ENCODE results near the gene RSRC1. TPM values are rescaled to one million over a fixed set of nuclear protein-coding genes. Genes with fewer than 3 reads are reported as not detected.
"Not testable (repeated sequence)": the region's sequence is repeated elsewhere in the genome, so short reads cannot be mapped to it uniquely, and the experiment has no call there.

RSRC1 gene
- total RNA-seq, 3 donors from 2014 or later = 26.6 to 41.9 (median 29.9) TPM

- Histone ChIP-seq H3K36me3 (ENCODE audit: low read depth) (no peaks in the 10 kb centered on the region), H3K9me3 (no peaks in the 10 kb centered on the region), H3K4me1 (ENCODE audit: low read depth) (no peaks in the 10 kb centered on the region), H3K4me3 (no peak overlapping the region)
- ATAC-seq (no peak), DNase-seq (no peak)
- no peak for TF ChIP-seq CTCF (IDR thresholded peaks at IDR 0.05)
- intact Hi-C loops (cut with DNase I, micrococcal nuclease) = no loop called here
Measured at GRCh38 chr3:158508481-158508880, 398.6 kb downstream of the RSRC1 start.

DNA sequence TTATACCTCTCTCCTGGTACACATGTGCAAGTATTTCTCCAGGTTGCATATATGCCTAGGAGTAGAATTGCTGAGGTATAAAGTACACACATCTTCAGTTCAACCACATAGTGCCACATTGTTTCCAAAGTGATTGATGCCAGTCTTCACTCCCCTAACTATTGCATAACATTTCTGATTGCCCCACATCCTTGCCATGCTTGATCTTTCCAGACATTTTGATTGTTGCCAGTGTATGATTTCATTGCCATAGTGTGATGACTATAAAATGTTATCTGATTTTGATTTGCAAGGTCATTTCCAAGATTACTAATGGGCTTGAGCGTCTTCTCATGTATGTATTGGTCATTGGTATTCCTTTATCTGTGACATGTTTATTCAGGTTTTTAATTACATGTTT lies 400.0 kb downstream of the RSRC1 start:
- H3K4me3 ChIP-seq = no peak overlapping the region
- DNase-seq (no peak), ATAC-seq (no peak)
- H3K36me3 ChIP-seq (ENCODE audit: low read depth) = no peaks in the 10 kb centered on the region
- no peaks in the 10 kb centered on the region for H3K4me1 ChIP-seq (ENCODE audit: low read depth)
- TF ChIP-seq CTCF (IDR thresholded peaks at IDR 0.05) = no peak
- H3K9me3 ChIP-seq = no peaks in the 10 kb centered on the region
- intact Hi-C loops (cut with DNase I, micrococcal nuclease) = no loop called here

DNA sequence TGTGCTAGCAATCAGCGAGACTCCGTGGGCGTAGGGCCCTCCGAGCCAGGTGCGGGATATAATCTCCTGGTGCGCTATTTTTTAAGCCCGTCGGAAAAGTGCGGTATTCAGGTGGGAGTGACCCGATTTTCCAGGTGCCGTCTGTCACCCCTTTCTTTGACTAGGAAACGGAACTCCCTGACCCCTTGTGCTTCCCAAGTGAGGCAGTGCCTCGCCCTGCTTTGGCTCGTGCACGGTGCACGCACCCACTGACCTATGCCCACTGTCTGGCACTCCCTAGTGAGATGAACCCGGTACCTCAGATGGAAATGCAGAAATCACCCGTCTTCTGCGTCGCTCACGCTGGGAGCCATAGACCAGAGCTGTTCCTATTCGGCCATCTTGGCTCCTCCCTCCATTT lies 406.8 kb downstream of the RSRC1 start:
- H3K4me1 ChIP-seq (ENCODE audit: low read depth) = not testable (repeated sequence)

DNA sequence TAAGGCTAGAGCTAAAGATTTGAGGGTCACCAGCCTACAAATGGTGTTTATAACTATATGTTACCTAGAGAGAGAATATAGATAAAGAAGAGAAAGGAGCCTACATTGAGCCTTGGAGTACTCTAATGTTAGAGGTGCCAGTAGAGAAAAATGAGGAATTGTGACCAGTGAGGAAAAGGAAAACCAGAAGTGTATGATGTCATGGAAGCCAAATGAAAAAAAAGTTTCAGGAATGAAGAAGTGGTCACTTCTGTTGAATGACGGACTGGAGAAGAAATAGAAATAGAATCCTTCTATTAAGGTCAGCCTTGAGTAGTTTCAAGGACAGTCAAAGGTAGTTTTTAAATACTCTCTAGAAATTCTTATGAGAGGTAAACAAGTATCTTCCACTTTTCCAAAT lies 409.9 kb downstream of the RSRC1 start:
- no peak for TF ChIP-seq CTCF (IDR thresholded peaks at IDR 0.05)
- Histone ChIP-seq H3K9me3 (peaks cover 6% of the 10 kb centered on the region), H3K4me3 (no peak overlapping the region), H3K36me3 (ENCODE audit: low read depth) (no peaks in the 10 kb centered on the region), H3K4me1 (ENCODE audit: low read depth) (no peaks in the 10 kb centered on the region)
- intact Hi-C loops (cut with DNase I, micrococcal nuclease) = no loop called here
- ATAC-seq (no peak), DNase-seq (no peak)

More for the DNA sequence above, 406.8 kb downstream of the RSRC1 start:
- intact Hi-C loops (cut with DNase I, micrococcal nuclease); H3K4me3 ChIP-seq; H3K36me3 ChIP-seq (ENCODE audit: low read depth); H3K9me3 ChIP-seq; DNase-seq; ATAC-seq: not testable (repeated sequence)

DNA sequence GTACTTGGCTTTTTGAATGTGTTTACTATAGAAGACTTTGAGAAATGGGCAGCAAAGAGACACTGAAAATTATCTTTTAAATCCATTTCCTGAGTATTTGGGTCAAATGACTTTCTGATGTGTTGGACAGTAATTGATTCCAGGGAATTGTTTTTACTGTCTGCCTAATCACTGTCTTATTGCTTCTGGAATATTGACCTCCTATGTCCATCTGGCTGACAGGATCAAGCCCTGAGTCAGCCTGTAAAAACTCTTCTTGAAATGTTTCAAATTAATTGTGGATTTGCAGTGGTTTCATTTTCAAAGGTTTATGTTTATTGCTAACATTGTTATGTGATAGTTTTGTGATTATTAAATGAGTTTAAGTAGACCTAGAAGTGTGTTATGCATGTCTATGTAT lies 410.5 kb downstream of the RSRC1 start:
- H3K36me3 ChIP-seq (ENCODE audit: low read depth) = no peaks in the 10 kb centered on the region
- no peak overlapping the region for H3K4me3 ChIP-seq
- ATAC-seq (no peak), DNase-seq (no peak)
- H3K9me3 ChIP-seq = peaks cover 6% of the 10 kb centered on the region
- intact Hi-C loops (cut with DNase I, micrococcal nuclease) = no loop called here
- TF ChIP-seq CTCF (IDR thresholded peaks at IDR 0.05) = no peak
- no peaks in the 10 kb centered on the region for H3K4me1 ChIP-seq (ENCODE audit: low read depth)

- ATAC-seq (no peak), DNase-seq (no peak)
- Histone ChIP-seq H3K4me1 (ENCODE audit: low read depth) (no peaks in the 10 kb centered on the region), H3K9me3 (no peaks in the 10 kb centered on the region), H3K4me3 (no peak overlapping the region), H3K36me3 (ENCODE audit: low read depth) (no peaks in the 10 kb centered on the region)
- intact Hi-C loops (cut with DNase I, micrococcal nuclease) = no loop called here
- TF ChIP-seq CTCF (IDR thresholded peaks at IDR 0.05) = no peak
Measured at GRCh38 chr3:158522221-158523136, 412.6 kb downstream of the RSRC1 start.
